ENCODE data around the gene KCMF1. TPM values are rescaled to one million over a fixed set of nuclear protein-coding genes. Genes with fewer than 3 reads are reported as not detected.

KCMF1 gene
- total and polyA plus RNA-seq, 2 of the 13 experiments (the other 11 are each of a cell fraction or from before 2014, with no cell fraction given), result 62.1 to 116 TPM

DNA sequence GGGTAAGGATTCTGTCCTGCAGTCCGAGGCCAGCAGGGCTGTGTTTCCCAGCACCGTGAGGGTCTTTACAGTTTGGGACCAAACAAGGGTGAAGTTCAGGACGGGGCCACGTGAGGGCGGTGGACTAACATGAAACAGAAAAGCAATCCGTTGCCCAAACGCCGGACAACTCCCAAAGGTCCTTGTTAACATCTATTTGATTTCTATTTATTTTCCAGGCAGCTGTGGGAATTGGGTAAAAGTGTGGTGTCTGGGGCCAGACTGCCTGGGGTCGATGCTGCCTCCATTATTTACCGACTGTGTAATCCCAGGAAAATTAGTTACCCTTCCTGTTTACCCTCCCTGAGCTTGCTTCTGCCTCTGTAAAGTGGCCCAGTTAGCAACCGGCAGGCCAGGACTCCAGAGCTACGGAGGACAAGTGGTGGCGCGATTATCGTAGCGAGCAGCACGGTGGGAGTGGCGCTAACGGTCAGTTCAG, 96.0 kb downstream of the KCMF1 start (continued):
- TF ChIP-seq, protein P1, sequence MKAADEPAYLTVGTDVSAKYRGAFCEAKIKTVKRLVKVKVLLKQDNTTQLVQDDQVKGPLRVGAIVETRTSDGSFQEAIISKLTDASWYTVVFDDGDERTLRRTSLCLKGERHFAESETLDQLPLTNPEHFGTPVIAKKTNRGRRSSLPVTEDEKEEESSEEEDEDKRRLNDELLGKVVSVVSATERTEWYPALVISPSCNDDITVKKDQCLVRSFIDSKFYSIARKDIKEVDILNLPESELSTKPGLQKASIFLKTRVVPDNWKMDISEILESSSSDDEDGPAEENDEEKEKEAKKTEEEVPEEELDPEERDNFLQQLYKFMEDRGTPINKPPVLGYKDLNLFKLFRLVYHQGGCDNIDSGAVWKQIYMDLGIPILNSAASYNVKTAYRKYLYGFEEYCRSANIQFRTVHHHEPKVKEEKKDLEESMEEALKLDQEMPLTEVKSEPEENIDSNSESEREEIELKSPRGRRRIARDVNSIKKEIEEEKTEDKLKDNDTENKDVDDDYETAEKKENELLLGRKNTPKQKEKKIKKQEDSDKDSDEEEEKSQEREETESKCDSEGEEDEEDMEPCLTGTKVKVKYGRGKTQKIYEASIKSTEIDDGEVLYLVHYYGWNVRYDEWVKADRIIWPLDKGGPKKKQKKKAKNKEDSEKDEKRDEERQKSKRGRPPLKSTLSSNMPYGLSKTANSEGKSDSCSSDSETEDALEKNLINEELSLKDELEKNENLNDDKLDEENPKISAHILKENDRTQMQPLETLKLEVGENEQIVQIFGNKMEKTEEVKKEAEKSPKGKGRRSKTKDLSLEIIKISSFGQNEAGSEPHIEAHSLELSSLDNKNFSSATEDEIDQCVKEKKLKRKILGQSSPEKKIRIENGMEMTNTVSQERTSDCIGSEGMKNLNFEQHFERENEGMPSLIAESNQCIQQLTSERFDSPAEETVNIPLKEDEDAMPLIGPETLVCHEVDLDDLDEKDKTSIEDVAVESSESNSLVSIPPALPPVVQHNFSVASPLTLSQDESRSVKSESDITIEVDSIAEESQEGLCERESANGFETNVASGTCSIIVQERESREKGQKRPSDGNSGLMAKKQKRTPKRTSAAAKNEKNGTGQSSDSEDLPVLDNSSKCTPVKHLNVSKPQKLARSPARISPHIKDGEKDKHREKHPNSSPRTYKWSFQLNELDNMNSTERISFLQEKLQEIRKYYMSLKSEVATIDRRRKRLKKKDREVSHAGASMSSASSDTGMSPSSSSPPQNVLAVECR (CRISPR knock-in tag; IDR thresholded peaks at IDR 0.05; ENCODE audit: borderline replicate concordance), result 0 out of 2 replicates have a peak, but pooled peaks have one; percentile 14
- TF ChIP-seq ZNF331 (CRISPR knock-in tag; IDR thresholded peaks at IDR 0.05), result no peak
- no peak for TF ChIP-seq ZSCAN20 (CRISPR knock-in tag; IDR thresholded peaks at IDR 0.05; ENCODE audit: borderline replicate concordance)
- TF ChIP-seq LCORL (IDR thresholded peaks at IDR 0.05), result no peak
- peak; percentile 51; the same call in 1 of the 2 replicates for TF ChIP-seq LCORL (CRISPR knock-in tag; IDR thresholded peaks at IDR 0.05)
- TF ChIP-seq NBN (conservative IDR thresholded peaks at IDR 0.05), result no peak
- TF ChIP-seq, protein P2, sequence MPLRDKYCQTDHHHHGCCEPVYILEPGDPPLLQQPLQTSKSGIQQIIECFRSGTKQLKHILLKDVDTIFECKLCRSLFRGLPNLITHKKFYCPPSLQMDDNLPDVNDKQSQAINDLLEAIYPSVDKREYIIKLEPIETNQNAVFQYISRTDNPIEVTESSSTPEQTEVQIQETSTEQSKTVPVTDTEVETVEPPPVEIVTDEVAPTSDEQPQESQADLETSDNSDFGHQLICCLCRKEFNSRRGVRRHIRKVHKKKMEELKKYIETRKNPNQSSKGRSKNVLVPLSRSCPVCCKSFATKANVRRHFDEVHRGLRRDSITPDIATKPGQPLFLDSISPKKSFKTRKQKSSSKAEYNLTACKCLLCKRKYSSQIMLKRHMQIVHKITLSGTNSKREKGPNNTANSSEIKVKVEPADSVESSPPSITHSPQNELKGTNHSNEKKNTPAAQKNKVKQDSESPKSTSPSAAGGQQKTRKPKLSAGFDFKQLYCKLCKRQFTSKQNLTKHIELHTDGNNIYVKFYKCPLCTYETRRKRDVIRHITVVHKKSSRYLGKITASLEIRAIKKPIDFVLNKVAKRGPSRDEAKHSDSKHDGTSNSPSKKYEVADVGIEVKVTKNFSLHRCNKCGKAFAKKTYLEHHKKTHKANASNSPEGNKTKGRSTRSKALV (CRISPR knock-in tag; IDR thresholded peaks at IDR 0.05), result no peak
- no peak for TF ChIP-seq SMAD3 (CRISPR knock-in tag; IDR thresholded peaks at IDR 0.05)
- TF ChIP-seq ZNF792 (CRISPR knock-in tag; IDR thresholded peaks at IDR 0.05), result no peak
- TF ChIP-seq PITX1 (CRISPR knock-in tag; IDR thresholded peaks at IDR 0.05), result peak; percentile 41; the same call in 1 of the 2 replicates
- TF ChIP-seq FOXA1 (IDR thresholded peaks at IDR 0.05), result no peak
- peak; percentile 40; the same call in 1 of the 2 replicates for TF ChIP-seq FOXA1 (CRISPR knock-in tag; IDR thresholded peaks at IDR 0.05)
- 0 out of 2 replicates have a peak, but pooled peaks have one; percentile 19 for TF ChIP-seq REPIN1 (CRISPR knock-in tag; IDR thresholded peaks at IDR 0.05; ENCODE audit: borderline replicate concordance, low read depth)
- no peak for TF ChIP-seq HOXA5 (CRISPR knock-in tag; IDR thresholded peaks at IDR 0.05)
- TF ChIP-seq, protein P3, sequence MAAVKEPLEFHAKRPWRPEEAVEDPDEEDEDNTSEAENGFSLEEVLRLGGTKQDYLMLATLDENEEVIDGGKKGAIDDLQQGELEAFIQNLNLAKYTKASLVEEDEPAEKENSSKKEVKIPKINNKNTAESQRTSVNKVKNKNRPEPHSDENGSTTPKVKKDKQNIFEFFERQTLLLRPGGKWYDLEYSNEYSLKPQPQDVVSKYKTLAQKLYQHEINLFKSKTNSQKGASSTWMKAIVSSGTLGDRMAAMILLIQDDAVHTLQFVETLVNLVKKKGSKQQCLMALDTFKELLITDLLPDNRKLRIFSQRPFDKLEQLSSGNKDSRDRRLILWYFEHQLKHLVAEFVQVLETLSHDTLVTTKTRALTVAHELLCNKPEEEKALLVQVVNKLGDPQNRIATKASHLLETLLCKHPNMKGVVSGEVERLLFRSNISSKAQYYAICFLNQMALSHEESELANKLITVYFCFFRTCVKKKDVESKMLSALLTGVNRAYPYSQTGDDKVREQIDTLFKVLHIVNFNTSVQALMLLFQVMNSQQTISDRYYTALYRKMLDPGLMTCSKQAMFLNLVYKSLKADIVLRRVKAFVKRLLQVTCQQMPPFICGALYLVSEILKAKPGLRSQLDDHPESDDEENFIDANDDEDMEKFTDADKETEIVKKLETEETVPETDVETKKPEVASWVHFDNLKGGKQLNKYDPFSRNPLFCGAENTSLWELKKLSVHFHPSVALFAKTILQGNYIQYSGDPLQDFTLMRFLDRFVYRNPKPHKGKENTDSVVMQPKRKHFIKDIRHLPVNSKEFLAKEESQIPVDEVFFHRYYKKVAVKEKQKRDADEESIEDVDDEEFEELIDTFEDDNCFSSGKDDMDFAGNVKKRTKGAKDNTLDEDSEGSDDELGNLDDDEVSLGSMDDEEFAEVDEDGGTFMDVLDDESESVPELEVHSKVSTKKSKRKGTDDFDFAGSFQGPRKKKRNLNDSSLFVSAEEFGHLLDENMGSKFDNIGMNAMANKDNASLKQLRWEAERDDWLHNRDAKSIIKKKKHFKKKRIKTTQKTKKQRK (IDR thresholded peaks at IDR 0.05; ENCODE audit: low read length), result no peak
